ENCODE measurements around the gene ACTL10. TPM values are rescaled to one million over a fixed set of nuclear protein-coding genes. Genes with fewer than 3 reads are reported as not detected.

The ACTL10 gene
- total RNA-seq, 2 experiments from 2014 or later = 5.6 to 11.7 TPM

DNA sequence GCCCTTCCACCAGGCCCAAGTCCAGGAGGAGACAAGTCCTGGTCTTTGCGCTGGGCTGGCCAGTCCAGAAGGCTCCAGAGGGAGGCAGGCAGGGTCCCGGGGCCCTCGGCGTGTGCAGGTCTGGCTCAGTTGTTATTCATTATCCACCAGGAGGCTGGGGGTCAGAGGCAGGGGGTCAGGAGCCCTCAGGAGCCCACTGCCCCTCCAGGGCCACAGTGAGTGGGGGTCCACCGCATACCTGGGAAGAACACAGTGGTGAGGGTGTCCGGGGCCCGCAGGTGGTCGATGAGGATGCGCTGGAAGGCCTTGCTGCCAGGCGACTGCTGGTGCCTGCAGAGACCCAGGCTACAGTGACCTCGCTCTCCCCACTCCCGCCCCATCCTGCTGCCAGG, 9.0 kb upstream of the ACTL10 start:
- H3K4me1 ChIP-seq (ENCODE audit: insufficient read depth, low read length, poor library complexity, severe bottlenecking) = peaks cover 15% of the 10 kb centered on the region
- H3K9me2 ChIP-seq (ENCODE audit: insufficient read depth, low read length) = no peaks in the 10 kb centered on the region
- H3K27ac ChIP-seq (ENCODE audit: low read depth, low read length, poor library complexity, severe bottlenecking) = no peak overlapping the region
- H3K36me3 ChIP-seq (ENCODE audit: insufficient read depth, low read length) = peaks cover 27% of the 10 kb centered on the region; the same call in 1 of the 2 replicates
- POLR2A ChIA-PET = no interaction called here
- H3K79me2 ChIP-seq (ENCODE audit: insufficient read depth, low read depth, low read length) = no peaks in the 10 kb centered on the region
- no peak for TF ChIP-seq CTCF (conservative IDR thresholded peaks at IDR 0.05; ENCODE audit: low read length)
- no peak for TF ChIP-seq EZH2phosphoT487 (IDR thresholded peaks at IDR 0.05; ENCODE audit: borderline replicate concordance, low read depth, low read length)
- H3K4me3 ChIP-seq (ENCODE audit: low read depth, low read length, poor library complexity, severe bottlenecking) = no peak overlapping the region
- no peaks in the 10 kb centered on the region for H3K9me3 ChIP-seq (ENCODE audit: low read length)
- no TSS peak for BruUV-seq (replicated peaks)
- CTCF ChIA-PET (ENCODE audit: unreplicated experiment) = no interaction called here
- DNase-seq (ENCODE audit: low spot score) = no peak
- intact Hi-C loops (cut with micrococcal nuclease; ENCODE audit: unreplicated experiment) = no loop called here
- H4K20me1 ChIP-seq (ENCODE audit: insufficient read depth, low read length) = no peaks in the 10 kb centered on the region
- H2AFZ ChIP-seq (ENCODE audit: low read length) = no peak overlapping the region
- H3K4me2 ChIP-seq (ENCODE audit: low read length) = no peak overlapping the region

GRCh38 chr20:33658510-33658909, 8.2 kb upstream of the ACTL10 start:
- Histone ChIP-seq H3K4me2 (ENCODE audit: low read length) (no peak overlapping the region), H2AFZ (ENCODE audit: low read length) (no peak overlapping the region), H3K9me2 (ENCODE audit: insufficient read depth, low read length) (no peaks in the 10 kb centered on the region), H3K36me3 (ENCODE audit: insufficient read depth, low read length) (peaks cover 27% of the 10 kb centered on the region; the same call in 1 of the 2 replicates), H3K79me2 (ENCODE audit: insufficient read depth, low read depth, low read length) (no peaks in the 10 kb centered on the region), H3K4me1 (ENCODE audit: insufficient read depth, low read length, poor library complexity, severe bottlenecking) (peaks cover 14% of the 10 kb centered on the region), H3K27ac (ENCODE audit: low read depth, low read length, poor library complexity, severe bottlenecking) (no peak overlapping the region), H4K20me1 (ENCODE audit: insufficient read depth, low read length) (no peaks in the 10 kb centered on the region), H3K4me3 (ENCODE audit: low read depth, low read length, poor library complexity, severe bottlenecking) (no peak overlapping the region), H3K9me3 (ENCODE audit: low read length) (no peaks in the 10 kb centered on the region)
- BruUV-seq (replicated peaks) = no TSS peak
- ChIA-PET POLR2A (interaction anchor here (0.5 kb wide), 1 partner anchor 187 kb away, joined by 4 read pairs; no protein-coding TSS in a partner anchor), CTCF (ENCODE audit: unreplicated experiment) (no interaction called here)
- TF ChIP-seq EZH2phosphoT487 (IDR thresholded peaks at IDR 0.05; ENCODE audit: borderline replicate concordance, low read depth, low read length) (no peak), CTCF (conservative IDR thresholded peaks at IDR 0.05; ENCODE audit: low read length) (no peak)
- no peak for DNase-seq (ENCODE audit: low spot score)
- intact Hi-C loops (cut with micrococcal nuclease; ENCODE audit: unreplicated experiment) = no loop called here

- Histone ChIP-seq H3K36me3 (ENCODE audit: insufficient read depth, low read length) (peaks cover 27% of the 10 kb centered on the region; the same call in 1 of the 2 replicates), H3K4me3 (ENCODE audit: low read depth, low read length, poor library complexity, severe bottlenecking) (no peak overlapping the region), H3K4me1 (ENCODE audit: insufficient read depth, low read length, poor library complexity, severe bottlenecking) (peaks cover 13% of the 10 kb centered on the region), H3K4me2 (ENCODE audit: low read length) (no peak overlapping the region), H3K79me2 (ENCODE audit: insufficient read depth, low read depth, low read length) (no peaks in the 10 kb centered on the region), H3K27ac (ENCODE audit: low read depth, low read length, poor library complexity, severe bottlenecking) (no peak overlapping the region), H3K9me2 (ENCODE audit: insufficient read depth, low read length) (no peaks in the 10 kb centered on the region), H4K20me1 (ENCODE audit: insufficient read depth, low read length) (no peaks in the 10 kb centered on the region), H3K9me3 (ENCODE audit: low read length) (no peaks in the 10 kb centered on the region), H2AFZ (ENCODE audit: low read length) (no peak overlapping the region)
- ChIA-PET POLR2A (interaction anchor here (0.5 kb wide), 1 partner anchor 188 kb away, joined by 4 read pairs; no protein-coding TSS in a partner anchor), CTCF (ENCODE audit: unreplicated experiment) (no interaction called here)
- no TSS peak for BruUV-seq (replicated peaks)
- TF ChIP-seq CTCF (conservative IDR thresholded peaks at IDR 0.05; ENCODE audit: low read length) (no peak), EZH2phosphoT487 (IDR thresholded peaks at IDR 0.05; ENCODE audit: borderline replicate concordance, low read depth, low read length) (no peak)
- DNase-seq (ENCODE audit: low spot score) = no peak
- intact Hi-C loops (cut with micrococcal nuclease; ENCODE audit: unreplicated experiment) = no loop called here
Measured at GRCh38 chr20:33658929-33659328, 7.8 kb upstream of the ACTL10 start.
